Eye (tissue), 1 donor: Measurements from ENCODE around the gene CCDC24.
A peak's percentile ranks its signal among the peaks of the same experiment; 100 is the strongest.

Experiments used
- DNase-seq: peaks from one replicate; pipeline ENCODE4 v3.0.0-alpha.2; 2015

The CCDC24 gene

DNA sequence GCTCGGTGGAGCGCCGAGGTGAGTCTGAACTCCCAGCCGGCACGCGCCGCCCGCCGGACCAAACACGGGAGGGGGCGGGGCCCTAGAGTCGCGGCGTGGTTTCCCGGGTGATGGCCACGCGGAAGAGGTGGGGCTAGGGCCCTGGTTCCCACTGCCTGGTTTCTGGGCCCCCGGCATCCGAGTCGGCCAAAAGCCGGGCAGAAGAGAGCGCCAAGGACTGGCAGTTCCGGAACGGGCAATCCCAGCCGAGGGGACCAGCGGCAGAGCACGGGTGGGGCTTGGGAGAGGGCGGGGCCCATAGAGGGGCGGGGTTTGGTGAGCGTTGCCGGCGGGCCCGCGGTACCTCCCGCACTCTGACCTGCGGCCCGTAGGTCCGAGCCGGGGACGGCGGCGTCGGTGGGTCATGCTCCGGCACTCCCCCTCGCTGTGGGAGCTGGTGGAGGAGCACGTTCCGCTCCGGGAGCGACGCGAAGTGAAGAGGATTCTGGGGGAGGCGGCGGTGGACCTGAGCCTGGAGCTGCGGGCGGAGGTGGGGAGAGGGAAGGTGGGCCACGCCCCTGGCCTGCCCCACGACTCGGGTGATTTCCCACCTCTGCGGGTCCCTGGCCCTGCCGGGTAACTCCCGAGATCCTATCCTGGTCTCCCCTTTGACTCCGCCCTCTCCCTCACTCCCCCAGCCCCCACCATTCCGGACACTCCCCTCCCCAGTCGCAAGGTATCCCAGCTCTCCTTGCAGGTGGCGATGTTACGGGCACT is at the start of gene CCDC24:
Gene CCDC24 (plus strand): TSS at position 124 of the 756 bp plus-strand sequence. CDS start 280 bp downstream, at position 404.
- peak; percentile 87 for DNase-seq

GRCh38 chr1:43942411-43942810 is 49.0 kb upstream of the CCDC24 start:
- no peak for DNase-seq

GRCh38 chr1:43944860-43945259 is 46.5 kb upstream of the CCDC24 start:
- no peak for DNase-seq

DNA sequence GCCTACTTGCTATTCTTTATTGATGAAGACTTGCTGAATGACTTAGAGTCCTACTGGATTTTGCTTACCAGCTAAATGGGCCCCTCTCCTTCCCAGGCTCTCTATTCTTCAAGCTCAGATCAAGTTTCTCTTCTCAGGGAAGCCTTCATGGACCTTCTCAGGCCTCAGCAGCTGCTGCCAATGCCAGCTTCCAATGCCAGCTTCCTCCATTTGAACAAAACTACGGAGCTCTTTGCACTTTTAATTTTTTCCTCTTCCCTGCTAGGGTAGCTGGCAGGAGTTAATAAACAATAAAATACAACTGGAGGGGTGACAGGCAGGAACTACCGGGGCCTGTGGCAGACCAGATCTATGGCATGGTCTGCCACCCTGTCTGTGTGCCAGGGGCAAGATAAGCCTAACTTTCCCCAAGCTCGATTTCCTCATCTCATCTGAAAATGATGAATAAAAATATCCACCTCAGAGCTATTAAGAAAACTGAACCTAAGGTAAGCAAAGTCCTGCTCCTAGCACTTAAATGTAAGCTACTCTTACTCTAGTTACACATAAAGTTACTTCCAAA is 45.6 kb upstream of the CCDC24 start:
- DNase-seq, result no peak

GRCh38 chr1:43946236-43947060 is 45.0 kb upstream of the CCDC24 start, which contains the start of gene IPO13:
TSS of gene IPO13 (plus strand) at chr1:43946950. CDS start at chr1:43947601, 651 bp downstream.
- peak; percentile 99 for DNase-seq

- DNase-seq, result no peak
Measured at GRCh38 chr1:43947061-43947873, 44.1 kb upstream of the CCDC24 start.

- no peak for DNase-seq
Measured at GRCh38 chr1:43947874-43948437, 43.4 kb upstream of the CCDC24 start.

GRCh38 chr1:43949678-43950077 is 41.7 kb upstream of the CCDC24 start:
- DNase-seq, result no peak

- no peak for DNase-seq
Measured at GRCh38 chr1:43951021-43951985, 40.1 kb upstream of the CCDC24 start.

DNA sequence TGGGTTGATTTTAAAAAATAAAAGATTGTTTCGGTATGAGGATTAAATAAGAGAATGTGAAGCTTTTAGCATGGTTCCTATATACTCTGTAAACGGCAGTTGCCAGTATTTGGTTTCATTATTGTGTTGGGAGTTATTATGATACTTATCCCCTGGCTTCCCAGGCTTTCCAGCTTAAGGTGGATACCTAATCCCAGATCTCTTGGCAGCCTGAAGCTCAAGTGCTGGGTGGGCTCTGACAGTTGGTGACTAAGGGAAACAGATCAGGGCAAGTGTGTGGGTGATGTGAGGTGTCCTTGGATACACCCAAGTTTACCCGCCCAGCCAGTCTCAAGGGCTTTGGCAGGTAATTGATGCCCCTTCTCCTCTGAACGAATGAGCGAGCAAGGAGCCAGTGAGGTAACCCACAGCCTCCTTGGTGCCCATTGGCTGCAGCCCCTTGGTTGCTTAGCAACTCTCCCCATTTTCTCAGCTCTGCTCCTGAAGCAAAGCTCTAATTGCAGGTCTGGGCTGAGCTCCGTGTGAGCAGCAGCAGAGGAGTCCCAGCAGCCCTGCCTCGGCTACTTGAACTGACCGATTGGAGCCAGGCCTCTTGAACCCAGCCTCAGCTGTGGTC is 38.6 kb upstream of the CCDC24 start:
- peak; percentile 82 for DNase-seq

DNA sequence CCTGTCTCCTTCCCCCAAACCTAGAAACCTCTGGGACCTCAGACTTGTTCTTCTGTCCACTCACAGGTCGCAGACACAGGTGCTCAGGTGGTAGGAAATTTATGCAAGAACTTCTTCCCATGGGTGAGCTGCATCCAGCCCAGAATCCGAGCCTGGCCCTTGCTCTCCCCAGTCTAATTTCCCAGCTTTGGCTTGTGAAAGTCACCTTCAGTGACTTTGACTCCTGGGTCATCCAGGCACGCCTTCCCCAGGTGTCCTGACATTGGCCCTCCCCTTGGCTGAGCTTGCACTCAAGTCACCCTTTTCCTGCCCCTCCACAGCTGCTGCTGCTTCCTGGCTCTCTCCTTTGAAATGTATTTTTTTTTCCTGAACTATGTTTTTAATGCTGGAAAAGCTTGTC is 38.0 kb upstream of the CCDC24 start:
- DNase-seq, result no peak

GRCh38 chr1:43954036-43954435 is 37.4 kb upstream of the CCDC24 start:
- no peak for DNase-seq

- DNase-seq, result no peak
Measured at GRCh38 chr1:43956234-43956633, 35.2 kb upstream of the CCDC24 start.

GRCh38 chr1:43957407-43958040 is 33.9 kb upstream of the CCDC24 start:
- no peak for DNase-seq

- no peak for DNase-seq
Measured at GRCh38 chr1:43958351-43959255, 32.8 kb upstream of the CCDC24 start.

GRCh38 chr1:43960798-43961197 is 30.6 kb upstream of the CCDC24 start:
- no peak for DNase-seq

DNA sequence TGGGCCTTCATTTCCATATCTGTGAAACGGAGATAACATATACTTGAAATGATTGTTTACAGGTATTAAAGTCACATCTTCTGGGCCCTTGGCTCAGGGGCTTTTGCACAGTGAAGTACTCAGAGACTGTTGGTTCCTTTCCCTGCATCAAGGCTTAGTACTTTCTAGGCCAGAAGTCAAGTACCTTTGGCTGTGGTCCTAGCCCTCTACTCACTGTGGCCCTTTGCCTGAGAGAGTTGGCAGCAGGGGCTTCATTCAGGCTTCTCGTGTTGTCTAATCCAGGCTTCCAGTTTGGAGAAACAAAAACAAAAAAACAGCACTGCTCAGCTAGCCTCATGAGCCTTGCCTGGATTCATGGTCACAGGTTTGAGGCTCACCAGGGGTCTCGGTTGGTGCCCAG is 29.7 kb upstream of the CCDC24 start:
- no peak for DNase-seq

DNA sequence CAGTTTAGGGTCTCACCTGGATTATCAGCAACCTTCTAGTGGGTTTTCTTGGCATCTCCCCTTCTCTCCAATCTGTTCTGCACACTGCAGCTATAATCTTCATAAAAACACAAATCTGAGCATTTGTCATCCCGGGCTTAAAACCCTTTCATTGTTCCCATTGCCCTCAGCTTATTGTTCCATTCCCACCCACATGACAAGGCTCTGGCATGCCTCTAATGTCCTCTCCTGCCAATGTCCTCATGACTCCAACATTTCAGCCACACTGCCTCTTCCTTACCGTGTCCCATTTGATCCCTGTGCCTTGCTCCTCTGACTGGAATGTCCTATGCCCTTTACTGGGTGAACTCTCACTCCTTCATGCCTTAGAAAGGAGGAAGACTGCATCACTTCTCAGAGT is 29.1 kb upstream of the CCDC24 start:
- DNase-seq, result no peak

- no peak for DNase-seq
Measured at GRCh38 chr1:43963006-43963405, 28.4 kb upstream of the CCDC24 start.
